Measurements from ENCODE around the gene CCL4. TPM values are rescaled to one million over a fixed set of nuclear protein-coding genes. Genes with fewer than 3 reads are reported as not detected.

Gene CCL4
- polyA plus RNA-seq, 1 donor from 2014 or later, result not detected

GRCh38 chr17:36089339-36089865 lies 14.2 kb upstream of the CCL4 start:
- Histone ChIP-seq H2AFZ (ENCODE audit: low read depth, low read length) (no peak overlapping the region), H3K4me3 (ENCODE audit: low read length) (no peak overlapping the region), H3K4me2 (ENCODE audit: low read length) (no peak overlapping the region), H3K9me2 (ENCODE audit: insufficient read depth, low read length) (no peaks in the 10 kb centered on the region), H3K27me3 (ENCODE audit: insufficient read depth, low read depth, low read length) (no peaks in the 10 kb centered on the region), H3K9ac (ENCODE audit: low read length) (no peak overlapping the region), H3F3A (ENCODE audit: insufficient read depth, low read length, poor library complexity, severe bottlenecking) (no peaks in the 10 kb centered on the region), H4K20me1 (ENCODE audit: insufficient read depth) (no peaks in the 10 kb centered on the region), H3K36me3 (ENCODE audit: insufficient read depth, low read length) (no peaks in the 10 kb centered on the region), H3K79me2 (replicated peaks; ENCODE audit: insufficient read depth, low read length) (no peaks in the 10 kb centered on the region), H3K9me3 (ENCODE audit: low read length) (no peaks in the 10 kb centered on the region), H3K27ac (ENCODE audit: low read length) (no peak overlapping the region)
- no peak for TF ChIP-seq MXI1 (conservative IDR thresholded peaks at IDR 0.05; ENCODE audit: poor library complexity, severe bottlenecking)
- TF ChIP-seq EZH2 (IDR thresholded peaks at IDR 0.05; ENCODE audit: borderline replicate concordance, insufficient read depth, low read length, poor library complexity, severe bottlenecking), result no peak
- no peak for TF ChIP-seq EP300 (conservative IDR thresholded peaks at IDR 0.05; ENCODE audit: poor library complexity, severe bottlenecking)
- no peak for TF ChIP-seq POLR2AphosphoS5 (IDR thresholded peaks at IDR 0.05)
- no peak for TF ChIP-seq TAF1 (IDR thresholded peaks at IDR 0.05; ENCODE audit: low read depth)
- TF ChIP-seq RAD21 (conservative IDR thresholded peaks at IDR 0.05), result no peak
- TF ChIP-seq SMC3 (conservative IDR thresholded peaks at IDR 0.05; ENCODE audit: poor library complexity), result no peak
- TF ChIP-seq, protein P1, sequence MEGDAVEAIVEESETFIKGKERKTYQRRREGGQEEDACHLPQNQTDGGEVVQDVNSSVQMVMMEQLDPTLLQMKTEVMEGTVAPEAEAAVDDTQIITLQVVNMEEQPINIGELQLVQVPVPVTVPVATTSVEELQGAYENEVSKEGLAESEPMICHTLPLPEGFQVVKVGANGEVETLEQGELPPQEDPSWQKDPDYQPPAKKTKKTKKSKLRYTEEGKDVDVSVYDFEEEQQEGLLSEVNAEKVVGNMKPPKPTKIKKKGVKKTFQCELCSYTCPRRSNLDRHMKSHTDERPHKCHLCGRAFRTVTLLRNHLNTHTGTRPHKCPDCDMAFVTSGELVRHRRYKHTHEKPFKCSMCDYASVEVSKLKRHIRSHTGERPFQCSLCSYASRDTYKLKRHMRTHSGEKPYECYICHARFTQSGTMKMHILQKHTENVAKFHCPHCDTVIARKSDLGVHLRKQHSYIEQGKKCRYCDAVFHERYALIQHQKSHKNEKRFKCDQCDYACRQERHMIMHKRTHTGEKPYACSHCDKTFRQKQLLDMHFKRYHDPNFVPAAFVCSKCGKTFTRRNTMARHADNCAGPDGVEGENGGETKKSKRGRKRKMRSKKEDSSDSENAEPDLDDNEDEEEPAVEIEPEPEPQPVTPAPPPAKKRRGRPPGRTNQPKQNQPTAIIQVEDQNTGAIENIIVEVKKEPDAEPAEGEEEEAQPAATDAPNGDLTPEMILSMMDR (IDR thresholded peaks at IDR 0.05; ENCODE audit: poor library complexity, severe bottlenecking), result no peak
- TF ChIP-seq REST (IDR thresholded peaks at IDR 0.05; ENCODE audit: borderline replicate concordance), result no peak

DNA sequence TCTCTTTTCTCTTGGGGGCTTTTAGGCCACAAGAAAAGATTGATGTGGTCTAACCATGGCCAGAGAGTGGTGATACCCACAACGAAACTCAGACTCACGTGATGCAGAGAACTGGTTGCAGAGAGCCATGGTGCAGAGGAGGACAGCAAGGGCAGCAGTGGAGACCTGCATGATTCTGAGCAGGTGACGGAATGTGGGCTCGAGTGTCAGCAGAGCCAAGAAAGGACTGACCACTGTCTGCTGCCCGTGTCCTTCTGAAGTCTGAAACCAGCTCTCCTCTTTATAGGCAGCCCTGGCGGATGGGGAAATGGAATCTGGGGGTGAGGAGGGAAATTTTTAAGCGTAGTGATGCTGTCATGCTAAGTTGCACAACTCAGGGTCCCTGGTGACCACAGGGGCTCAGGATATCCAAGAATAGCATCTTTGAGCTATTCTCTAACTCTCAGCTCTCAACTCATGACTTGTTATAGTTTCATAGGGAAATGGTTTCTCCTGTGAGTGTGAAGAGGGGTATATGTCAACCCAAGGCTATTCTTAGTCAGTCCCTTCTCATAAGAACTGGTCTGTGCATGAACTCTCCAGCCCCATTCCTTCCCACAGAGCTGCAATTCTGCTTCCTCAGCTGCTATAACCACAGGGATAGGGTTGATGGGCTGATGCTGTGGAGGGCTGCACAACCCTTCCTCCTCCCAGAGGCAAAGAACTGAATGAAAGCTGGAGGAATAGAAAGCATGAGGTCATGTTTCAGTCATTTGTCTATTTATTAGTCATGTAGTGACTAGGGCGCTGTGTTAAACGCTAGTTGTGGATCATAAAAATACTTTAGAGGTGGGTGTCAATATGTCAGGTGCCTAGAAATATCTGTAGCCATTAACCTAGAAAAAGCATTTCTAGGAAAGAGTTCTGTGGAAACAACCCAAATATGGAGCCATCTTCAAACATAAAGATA lies 13.5 kb upstream of the CCL4 start, which contains the start of gene CCL3:
TSS of gene CCL3 (minus strand) at position 256 of the 949 bp plus-strand sequence. CDS start at position 171, 85 bp downstream.
- Histone ChIP-seq H3K4me3 (ENCODE audit: low read length) (no peak within 1 kb of the TSS), H3K79me2 (replicated peaks; ENCODE audit: insufficient read depth, low read length) (no peaks in the 10 kb centered on the region), H4K20me1 (ENCODE audit: insufficient read depth) (no peaks in the 10 kb centered on the region), H2AFZ (ENCODE audit: low read depth, low read length) (no peak within 1 kb of the TSS), H3F3A (ENCODE audit: insufficient read depth, low read length, poor library complexity, severe bottlenecking) (no peaks in the 10 kb centered on the region), H3K4me2 (ENCODE audit: low read length) (no peak within 1 kb of the TSS), H3K9me2 (ENCODE audit: insufficient read depth, low read length) (no peaks in the 10 kb centered on the region), H3K9ac (ENCODE audit: low read length) (no peak within 1 kb of the TSS), H3K27ac (ENCODE audit: low read length) (no peak within 1 kb of the TSS), H3K27me3 (ENCODE audit: insufficient read depth, low read depth, low read length) (no peaks in the 10 kb centered on the region), H3K9me3 (ENCODE audit: low read length) (no peaks in the 10 kb centered on the region), H3K36me3 (ENCODE audit: insufficient read depth, low read length) (no peaks in the 10 kb centered on the region)
- no peak for TF ChIP-seq POLR2AphosphoS5 (IDR thresholded peaks at IDR 0.05)
- TF ChIP-seq, protein P1 (IDR thresholded peaks at IDR 0.05; ENCODE audit: poor library complexity, severe bottlenecking), result no peak

Data from neural cell (in vitro differentiated cells).